ENCODE measurements around the gene TNPO2.

TNPO2 gene

DNA sequence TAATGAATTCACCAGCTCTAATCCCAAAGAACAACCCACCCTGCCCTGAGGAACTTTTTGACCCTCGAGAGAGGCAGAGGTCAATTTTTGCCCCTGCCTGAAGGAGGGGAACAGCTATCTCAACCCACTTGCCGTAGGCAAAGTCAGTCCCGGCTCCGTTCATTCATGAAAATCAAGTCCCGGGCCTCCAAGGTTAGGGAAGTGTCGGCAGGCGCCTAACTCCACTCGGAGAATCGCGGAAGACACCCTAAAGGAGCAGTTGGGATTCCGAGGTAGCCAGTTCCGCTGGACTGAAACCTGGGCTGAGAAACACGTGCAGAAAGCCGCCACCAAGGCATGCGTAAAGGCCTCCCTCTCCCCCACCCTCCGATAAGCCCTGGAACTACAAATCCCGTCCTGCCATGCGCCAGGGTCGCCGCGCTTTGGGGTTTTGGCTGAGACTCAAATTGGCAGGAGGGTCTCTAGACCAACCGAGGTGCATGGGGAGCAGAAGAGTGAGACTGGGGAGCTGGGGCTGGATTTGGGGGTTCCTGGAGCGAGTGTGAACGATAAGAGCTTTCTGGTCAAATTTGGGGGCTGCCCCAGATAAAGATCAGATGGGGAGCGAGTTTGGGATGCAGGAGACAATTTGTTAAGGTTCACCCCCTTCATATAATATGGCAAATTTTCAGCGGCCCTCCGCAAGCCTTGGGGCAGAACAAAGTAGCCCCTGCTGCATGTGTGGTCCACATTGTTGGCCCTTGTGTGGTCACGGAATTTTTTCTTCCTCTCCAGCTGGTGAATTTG, at the start of gene TNPO2:
Gene TNPO2 (minus strand): TSS at position 292 of the 786 bp plus-strand sequence. CDS start 2,955 bp downstream, outside the sequence.
- no peak for FAIRE-seq

DNA sequence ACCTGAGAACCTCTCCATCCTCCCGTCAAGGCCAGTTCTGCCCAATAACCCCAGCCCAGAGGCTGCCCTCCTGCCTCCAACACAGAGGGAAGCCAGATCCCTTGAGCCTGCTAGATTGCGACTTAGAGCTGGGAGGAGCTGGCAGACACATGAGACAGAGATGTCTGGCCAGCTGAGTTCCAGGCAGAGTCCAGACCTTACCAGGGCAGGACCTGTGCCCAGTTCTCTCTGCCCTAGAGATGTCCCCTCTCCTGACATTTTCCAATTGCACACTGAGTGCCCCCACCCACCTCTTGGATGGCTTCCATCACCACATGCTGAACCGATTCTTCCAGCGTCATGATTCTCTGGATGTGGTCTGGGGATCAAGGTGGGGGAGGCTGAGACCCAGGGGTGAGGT, 48.6 kb upstream of the TNPO2 start:
- FAIRE-seq: no peak

GRCh38 chr19:12770922-12771321, 47.2 kb upstream of the TNPO2 start:
- FAIRE-seq: no peak

GRCh38 chr19:12769689-12770088, 46.0 kb upstream of the TNPO2 start:
- FAIRE-seq: no peak

GRCh38 chr19:12767666-12768065, 43.9 kb upstream of the TNPO2 start:
- no peak for FAIRE-seq

GRCh38 chr19:12767150-12767549, 43.4 kb upstream of the TNPO2 start:
- no peak for FAIRE-seq

DNA sequence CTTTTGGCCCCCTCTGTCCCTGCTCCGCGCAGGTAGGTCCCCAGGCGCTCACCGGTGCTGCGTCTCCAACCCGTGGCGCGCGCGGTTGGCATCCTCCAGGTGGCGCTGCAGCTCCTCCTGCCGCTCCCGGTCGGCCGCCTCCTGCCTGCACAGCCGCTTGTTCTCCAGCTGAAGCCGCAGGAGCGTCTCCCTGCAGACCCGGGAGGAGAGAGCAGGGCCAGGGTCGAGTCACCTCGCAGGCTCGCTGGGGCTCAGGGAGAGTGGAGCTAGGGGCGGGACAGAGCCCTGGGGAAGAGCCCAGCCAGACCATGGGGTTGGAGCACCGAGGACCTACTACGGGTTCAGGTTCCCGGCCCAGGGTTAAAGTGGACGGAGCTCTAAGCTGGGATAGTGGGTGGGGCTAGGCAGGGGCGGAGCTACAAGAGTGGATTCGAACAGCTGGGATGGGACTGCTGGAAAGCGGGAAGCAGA, 42.4 kb upstream of the TNPO2 start:
- no peak for FAIRE-seq

DNA sequence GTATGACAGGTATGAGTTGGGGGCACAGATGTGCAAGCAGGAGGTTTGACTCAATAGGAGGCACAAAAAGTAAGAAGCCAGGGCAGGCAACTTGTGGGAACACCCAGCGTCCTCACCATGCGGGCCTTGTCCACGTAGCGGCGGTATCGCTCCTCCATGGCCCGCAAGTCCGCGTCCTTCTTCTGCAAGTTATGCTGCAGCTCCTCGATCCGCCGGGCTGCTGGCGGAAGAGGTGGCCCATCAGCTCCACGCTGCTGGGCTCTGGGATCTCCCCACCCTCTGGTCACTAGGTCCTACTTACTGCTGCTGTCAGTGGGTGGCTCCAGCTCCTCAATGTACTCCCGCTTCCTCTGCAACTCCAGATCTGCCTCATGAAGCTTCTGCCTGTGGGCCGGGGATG, 41.0 kb upstream of the TNPO2 start:
- no peak for FAIRE-seq

- FAIRE-seq: no peak
Measured at GRCh38 chr19:12763100-12763499, 39.4 kb upstream of the TNPO2 start.

DNA sequence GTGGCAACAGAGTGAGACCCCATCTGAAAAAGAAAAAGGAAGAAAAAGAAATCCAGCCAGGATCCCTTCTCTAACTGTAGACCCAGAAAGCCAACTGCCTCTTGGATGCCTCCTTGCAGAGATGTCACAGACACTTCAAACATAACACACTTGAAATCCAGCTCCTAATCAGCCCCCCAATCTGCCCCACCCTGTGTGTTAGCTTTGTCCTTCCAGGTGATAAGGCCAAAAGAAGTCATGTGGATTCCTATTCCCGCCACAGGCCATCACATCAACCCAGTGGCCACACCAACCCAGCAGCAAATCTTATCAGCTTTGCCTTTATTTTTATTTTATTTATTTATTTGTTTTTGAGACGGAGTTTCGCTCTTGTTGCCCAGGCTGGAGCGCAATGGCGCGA, 36.0 kb upstream of the TNPO2 start:
- no peak for FAIRE-seq

DNA sequence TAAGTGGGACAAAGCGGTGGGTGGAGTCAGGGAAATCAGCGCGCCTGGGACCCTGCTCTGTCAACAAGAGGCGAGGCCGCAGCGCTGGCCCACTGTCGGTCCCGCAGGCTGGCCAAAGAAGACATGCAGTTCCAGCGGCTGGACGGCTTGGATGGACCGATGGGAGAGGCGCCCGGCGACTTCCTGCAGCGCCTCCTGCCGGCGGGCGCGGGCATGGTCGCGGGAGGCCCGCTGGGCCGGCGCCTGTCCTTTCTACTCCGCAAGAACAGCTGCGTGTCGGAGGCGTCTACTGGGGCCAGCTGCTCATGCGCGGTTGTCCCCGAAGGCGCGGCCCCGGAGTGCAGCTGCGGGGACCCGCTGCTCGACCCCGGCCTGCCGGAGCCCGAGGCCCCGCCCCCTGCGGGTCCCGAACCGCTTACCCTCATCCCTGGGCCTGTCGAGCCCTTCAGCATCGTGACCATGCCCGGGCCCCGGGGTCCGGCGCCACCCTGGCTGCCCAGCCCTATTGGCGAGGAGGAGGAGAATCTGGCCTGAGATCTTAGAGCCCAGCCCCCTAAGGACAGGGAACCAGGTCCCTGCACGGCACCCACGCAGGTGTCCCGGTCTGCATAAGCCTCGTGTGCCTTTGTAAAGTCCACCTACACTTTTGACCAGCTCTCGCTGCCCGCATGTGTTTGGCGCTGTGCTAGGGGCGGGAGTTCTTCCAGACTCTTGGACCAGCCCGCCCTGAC, 34.0 kb upstream of the TNPO2 start:
- no peak for FAIRE-seq

GRCh38 chr19:12756150-12756883, 32.6 kb upstream of the TNPO2 start:
- FAIRE-seq: no peak

- FAIRE-seq: no peak
Measured at GRCh38 chr19:12754465-12755196, 30.9 kb upstream of the TNPO2 start.

GRCh38 chr19:12752056-12752781, 28.5 kb upstream of the TNPO2 start:
- FAIRE-seq: no peak

GRCh38 chr19:12751635-12752034, 27.9 kb upstream of the TNPO2 start, which contains the start of gene BEST2:
BEST2 (plus strand) TSS chr19:12751791; CDS start chr19:12752593, 802 bp downstream.
- FAIRE-seq: no peak

DNA sequence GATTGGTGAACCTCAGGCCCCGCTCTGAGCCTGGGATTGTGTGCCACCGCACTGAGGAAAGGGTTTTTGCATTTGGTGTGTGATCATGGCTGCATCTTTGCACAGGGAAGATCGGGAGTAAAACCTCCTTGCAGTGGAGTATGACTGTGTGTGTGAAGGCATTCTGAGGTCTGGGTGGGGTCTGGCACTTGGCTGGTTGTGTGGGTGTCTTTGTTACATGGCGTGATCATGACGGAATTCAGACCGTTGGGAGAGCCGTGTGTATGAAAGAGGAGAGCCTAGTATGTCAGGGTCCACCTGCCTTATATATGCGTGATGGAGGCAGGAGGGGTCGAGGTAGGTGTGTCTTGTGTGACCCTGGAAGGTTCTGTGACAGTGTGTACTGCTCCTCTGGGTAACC, 27.1 kb upstream of the TNPO2 start:
- no peak for FAIRE-seq

DNA sequence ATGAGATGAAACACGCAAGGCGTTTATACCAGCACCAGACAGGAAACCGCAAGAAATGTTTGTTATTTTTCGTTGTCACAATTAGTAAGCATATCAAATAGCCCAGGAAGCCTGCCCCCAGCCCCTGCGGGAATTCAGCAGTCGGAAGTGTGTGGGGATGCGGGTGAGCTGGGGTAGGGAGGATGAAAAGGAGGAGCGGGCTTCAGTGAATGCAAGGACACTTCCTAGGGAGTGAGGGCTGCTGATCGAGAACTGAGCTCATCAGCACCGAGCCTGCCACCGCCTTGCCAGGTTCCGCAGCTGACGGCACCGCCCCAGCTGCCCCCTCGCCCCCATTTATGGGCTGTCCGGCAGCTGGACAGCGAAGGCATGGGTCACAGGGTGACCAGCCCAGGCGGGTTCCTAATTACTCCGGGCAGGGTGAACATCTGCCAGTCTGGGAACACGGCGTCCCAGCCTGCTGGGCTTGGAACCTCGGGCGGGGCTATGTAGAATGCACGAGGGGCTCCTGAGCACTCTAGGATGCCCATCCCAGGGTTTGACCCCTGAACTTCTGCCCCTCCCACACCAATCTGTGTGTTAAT, 26.3 kb upstream of the TNPO2 start:
- no peak for FAIRE-seq

DNA sequence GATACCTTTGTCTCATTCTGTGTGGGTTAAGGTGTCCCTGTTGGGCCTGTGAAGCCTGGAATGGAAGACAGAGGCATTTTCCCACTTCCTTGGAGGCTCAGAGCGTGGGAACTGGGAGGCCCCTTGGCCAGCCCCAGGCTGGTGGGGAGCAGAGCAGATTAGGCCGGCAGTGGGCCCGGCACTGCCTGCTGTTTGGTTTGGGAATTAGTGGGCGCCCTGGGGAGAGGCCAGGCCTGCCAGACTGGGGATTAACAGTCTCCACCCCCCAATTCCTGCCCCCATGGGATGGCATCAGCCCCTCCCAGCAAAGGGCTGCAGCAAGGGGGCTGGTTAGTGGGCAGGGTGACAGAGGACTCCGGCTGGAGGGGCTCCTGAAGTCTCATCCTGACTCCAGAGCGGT, 24.8 kb upstream of the TNPO2 start:
- FAIRE-seq: no peak

GRCh38 chr19:12745166-12745897, 21.6 kb upstream of the TNPO2 start:
- no peak for FAIRE-seq

- FAIRE-seq: no peak
Measured at GRCh38 chr19:12737835-12738351, 14.2 kb upstream of the TNPO2 start.
